Effector memory CD4-positive, alpha-beta T cell (primary cell): Measurements from ENCODE around the gene ORAI1.
A peak's percentile ranks its signal among the peaks of the same experiment; 100 is the strongest.
"Not testable (repeated sequence)": the region's sequence is repeated elsewhere in the genome, so short reads cannot be mapped to it uniquely, and the experiment has no call there.

Experiments
- DNase-seq, 3 donors: peaks; one replicate each; pipeline ENCODE4 v3.0.0-alpha.2; 2020
- H3K27ac ChIP-seq: 2 replicates; pipeline ENCODE4 v1.7.0; 2013; ENCODE audit warnings: mild to moderate bottlenecking, low read length, moderate library complexity; ENCODE audit not compliant: insufficient read depth, poor library complexity, severe bottlenecking
- H3K27me3 ChIP-seq: replicated peaks from 2 replicates; pipeline ENCODE4 v1.7.0; 2013; ENCODE audit warnings: mild to moderate bottlenecking, low read length; ENCODE audit not compliant: insufficient read depth, control insufficient read depth, poor library complexity, severe bottlenecking
- H3K36me3 ChIP-seq: 2 replicates; pipeline ENCODE4 v1.7.0; 2013; ENCODE audit warnings: mild to moderate bottlenecking, low read length, moderate library complexity; ENCODE audit not compliant: control insufficient read depth, insufficient read depth
- H3K4me1 ChIP-seq: 2 replicates; pipeline ENCODE4 v1.7.0; 2013; ENCODE audit warnings: low read length, mild to moderate bottlenecking; ENCODE audit not compliant: control insufficient read depth, insufficient read depth, poor library complexity, severe bottlenecking
- H3K4me3 ChIP-seq: 2 replicates; pipeline ENCODE4 v1.7.0; 2013; ENCODE audit warnings: low read length, low read depth, mild to moderate bottlenecking; ENCODE audit not compliant: insufficient read depth, poor library complexity, severe bottlenecking
- H3K9me3 ChIP-seq: 2 replicates; pipeline ENCODE4 v1.7.0; 2013; ENCODE audit warnings: mild to moderate bottlenecking, low read length, moderate library complexity; ENCODE audit not compliant: control insufficient read depth

ORAI1 gene

DNA sequence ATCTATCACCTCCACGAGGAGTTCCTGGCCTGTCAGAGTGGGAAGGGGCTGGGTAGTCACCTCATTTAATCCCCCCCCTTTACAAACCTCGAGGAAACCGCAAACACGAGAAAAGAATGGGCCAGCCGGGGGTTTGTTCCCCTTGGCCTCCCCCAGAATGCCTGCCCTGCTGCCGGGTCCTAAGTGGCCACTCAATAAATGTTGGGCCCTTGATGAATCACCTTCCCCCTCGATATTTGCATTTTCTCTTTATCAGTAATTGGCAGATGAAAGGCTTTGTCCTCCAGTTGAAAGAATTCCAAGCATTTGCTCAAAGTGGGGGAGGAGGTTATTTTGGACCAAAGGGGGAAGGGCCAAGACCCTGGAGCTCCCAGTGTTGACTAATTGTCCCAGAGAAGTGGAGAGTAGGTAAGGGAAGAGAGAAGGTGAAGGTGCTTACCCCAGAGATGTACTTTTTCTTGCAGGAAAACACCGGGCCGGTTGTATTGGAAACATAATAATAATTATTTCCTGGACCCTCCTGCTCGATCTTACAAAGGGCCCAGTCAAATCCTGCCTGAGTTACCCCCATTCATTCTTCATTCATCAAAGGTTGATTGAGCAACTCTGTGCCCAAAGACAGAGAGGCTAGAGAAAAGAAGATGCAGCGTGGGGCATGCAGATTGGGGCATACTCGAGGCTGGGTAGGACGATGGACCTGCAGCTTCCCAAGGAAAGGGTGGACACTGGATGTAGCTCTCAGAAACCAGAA lies 43.6 kb upstream of the ORAI1 start:
- H3K36me3 ChIP-seq, result no peaks in the 10 kb centered on the region
- DNase-seq, result no peak
- H3K27me3 ChIP-seq, result no peaks in the 10 kb centered on the region
- H3K4me1 ChIP-seq, result peaks cover 36% of the 10 kb centered on the region
- H3K27ac ChIP-seq, result peak overlapping the region; percentile 81
- no peak overlapping the region for H3K4me3 ChIP-seq
- H3K9me3 ChIP-seq, result no peaks in the 10 kb centered on the region

- not testable (repeated sequence) for DNase-seq, H3K27ac ChIP-seq, H3K27me3 ChIP-seq, H3K36me3 ChIP-seq, H3K4me3 ChIP-seq, H3K9me3 ChIP-seq
- H3K4me1 ChIP-seq, result peaks cover 31% of the 10 kb centered on the region
These were observed 43.0 kb upstream of the ORAI1 start for GRCh38 chr12:121583334-121583661.

- H3K4me1 ChIP-seq, result peaks cover 31% of the 10 kb centered on the region
- H3K4me3 ChIP-seq, H3K27me3 ChIP-seq, DNase-seq, H3K36me3 ChIP-seq, H3K9me3 ChIP-seq, H3K27ac ChIP-seq: not testable (repeated sequence)
These were observed 41.4 kb upstream of the ORAI1 start for GRCh38 chr12:121584885-121585284.

DNA sequence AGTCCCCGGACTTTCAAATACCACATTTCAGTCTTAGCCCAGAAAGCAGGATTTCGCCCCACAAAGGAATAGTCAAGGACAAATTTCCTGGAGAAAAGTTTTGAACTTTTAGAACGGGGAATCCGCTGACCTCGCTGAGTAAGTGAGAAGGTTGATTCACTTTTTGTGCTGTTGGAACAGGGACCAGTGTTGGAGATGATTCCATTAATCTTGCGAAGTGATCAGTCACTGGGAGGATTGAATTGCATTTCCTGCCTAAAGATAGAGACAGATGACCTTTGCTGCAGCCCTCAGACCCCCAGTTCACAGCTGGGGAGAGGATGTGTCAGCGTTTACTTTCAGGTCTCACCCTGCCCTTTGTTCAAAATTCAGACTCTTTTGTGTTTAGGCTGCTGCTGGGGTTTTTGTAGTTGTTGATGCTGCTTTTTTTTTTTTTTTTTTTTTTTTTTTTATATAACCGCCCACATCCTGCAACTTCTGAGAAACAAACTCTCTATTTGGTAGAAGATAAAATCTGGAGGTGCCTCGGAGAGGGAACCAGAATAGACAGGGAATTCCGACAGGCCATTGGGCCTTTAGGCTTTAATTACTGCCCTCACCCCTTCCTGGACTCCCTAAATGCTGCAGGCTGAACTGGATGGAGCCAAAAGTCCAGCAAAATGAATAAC lies 35.7 kb upstream of the ORAI1 start:
- Histone ChIP-seq H3K9me3 (no peaks in the 10 kb centered on the region), H3K4me3 (peak overlapping the region; percentile 42), H3K36me3 (no peaks in the 10 kb centered on the region), H3K27me3 (no peaks in the 10 kb centered on the region), H3K4me1 (peaks cover 18% of the 10 kb centered on the region), H3K27ac (peak overlapping the region; percentile 97)
- DNase-seq, result peak; percentile 53 to 62 (median 55)

DNA sequence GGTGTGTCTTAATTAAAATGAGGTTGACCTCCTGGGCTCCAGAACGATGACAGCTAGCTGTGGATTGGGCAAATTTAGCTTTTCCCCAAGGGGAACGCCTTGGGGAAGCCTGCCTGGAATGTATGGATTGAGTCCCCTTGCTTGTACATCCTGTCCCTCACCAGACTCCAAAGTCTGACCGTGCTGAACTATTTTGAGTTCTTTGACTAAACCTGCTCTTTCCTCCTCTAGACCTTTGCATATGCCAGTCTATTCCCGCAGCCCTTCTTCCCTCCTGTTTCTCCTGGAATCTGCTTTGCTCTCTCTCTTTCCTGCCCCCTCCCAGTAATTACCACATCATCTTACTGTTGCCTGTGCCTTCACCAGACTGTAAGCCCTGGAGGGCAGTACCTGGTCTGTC lies 34.0 kb upstream of the ORAI1 start:
- Histone ChIP-seq H3K36me3 (no peaks in the 10 kb centered on the region), H3K9me3 (no peaks in the 10 kb centered on the region), H3K4me1 (peaks cover 18% of the 10 kb centered on the region), H3K4me3 (no peak overlapping the region), H3K27ac (no peak overlapping the region), H3K27me3 (no peaks in the 10 kb centered on the region)
- no peak for DNase-seq

DNA sequence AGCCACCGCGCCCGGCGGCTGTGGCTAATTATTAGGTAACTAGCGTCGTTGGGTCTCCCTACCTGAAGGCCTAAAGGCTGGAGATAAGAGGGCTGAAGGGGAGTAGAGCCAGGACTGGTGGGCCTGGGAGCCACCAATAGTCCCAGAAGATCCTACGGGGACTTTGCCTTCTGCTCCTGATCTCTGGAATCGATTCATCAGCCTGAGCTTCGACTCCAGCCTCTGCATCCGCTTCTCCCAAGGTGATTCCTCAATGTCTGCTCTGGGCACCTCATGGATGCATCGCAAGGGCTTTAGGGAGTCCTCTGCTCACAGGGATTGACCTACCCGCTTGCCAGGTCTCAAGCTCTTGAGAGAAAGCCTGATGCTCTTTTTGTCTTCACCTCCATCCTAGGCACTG lies 30.8 kb upstream of the ORAI1 start:
- Histone ChIP-seq H3K36me3 (no peaks in the 10 kb centered on the region), H3K27ac (no peak overlapping the region), H3K27me3 (no peaks in the 10 kb centered on the region), H3K9me3 (no peaks in the 10 kb centered on the region), H3K4me1 (peaks cover 7% of the 10 kb centered on the region), H3K4me3 (no peak overlapping the region)
- no peak for DNase-seq

GRCh38 chr12:121596526-121596925 lies 29.8 kb upstream of the ORAI1 start:
- no peak overlapping the region for H3K27ac ChIP-seq
- H3K36me3 ChIP-seq, result no peaks in the 10 kb centered on the region
- no peaks in the 10 kb centered on the region for H3K9me3 ChIP-seq
- no peaks in the 10 kb centered on the region for H3K27me3 ChIP-seq
- DNase-seq, result no peak
- H3K4me1 ChIP-seq, result no peaks in the 10 kb centered on the region
- no peak overlapping the region for H3K4me3 ChIP-seq

GRCh38 chr12:121600702-121601336 lies 25.5 kb upstream of the ORAI1 start:
- no peaks in the 10 kb centered on the region for H3K27me3 ChIP-seq
- no peak overlapping the region for H3K4me3 ChIP-seq
- no peaks in the 10 kb centered on the region for H3K36me3 ChIP-seq
- DNase-seq, result no peak
- H3K27ac ChIP-seq, result no peak overlapping the region
- H3K4me1 ChIP-seq, result no peaks in the 10 kb centered on the region
- H3K9me3 ChIP-seq, result no peaks in the 10 kb centered on the region

DNA sequence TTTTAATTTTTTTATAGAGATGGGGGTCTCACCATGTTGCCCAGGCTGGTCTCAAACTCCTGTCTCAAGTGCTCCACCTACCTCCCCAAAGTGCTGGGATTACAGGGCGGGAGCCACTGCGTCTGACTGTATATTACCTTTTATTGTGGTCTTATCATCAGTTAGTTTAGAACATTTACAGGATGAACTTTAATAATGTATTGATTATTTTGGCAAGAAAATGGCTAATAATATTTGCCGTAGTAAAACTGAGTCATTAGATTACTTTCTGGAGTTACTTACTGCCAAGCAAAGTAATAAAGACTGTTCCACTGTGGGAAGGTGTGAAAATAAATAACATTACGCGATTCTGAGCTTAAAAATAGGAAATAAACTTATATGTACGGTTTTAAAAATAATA lies 23.6 kb upstream of the ORAI1 start:
- Histone ChIP-seq H3K27ac (no peak overlapping the region), H3K4me1 (no peaks in the 10 kb centered on the region), H3K9me3 (no peaks in the 10 kb centered on the region), H3K4me3 (no peak overlapping the region), H3K36me3 (no peaks in the 10 kb centered on the region), H3K27me3 (no peaks in the 10 kb centered on the region)
- no peak for DNase-seq

DNA sequence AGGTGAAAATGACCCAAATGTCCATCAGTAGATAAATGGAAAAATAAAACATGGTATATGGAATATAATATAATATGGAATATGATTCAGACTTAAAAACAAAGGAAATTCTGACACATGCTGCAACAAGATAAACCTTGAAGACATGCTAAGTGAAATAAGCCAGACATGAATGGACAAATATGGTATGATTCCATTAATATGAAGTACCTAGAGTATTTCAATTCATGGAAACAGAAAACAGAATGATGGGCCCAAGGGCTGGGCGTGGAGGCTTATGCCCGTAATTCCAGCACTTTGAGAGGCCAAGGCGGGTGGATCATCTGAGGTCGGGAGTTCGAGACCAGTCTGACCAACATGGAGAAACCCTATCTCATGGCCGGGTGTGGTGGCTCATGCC lies 22.7 kb upstream of the ORAI1 start:
- no peak overlapping the region for H3K4me3 ChIP-seq
- H3K4me1 ChIP-seq, result no peaks in the 10 kb centered on the region
- no peaks in the 10 kb centered on the region for H3K9me3 ChIP-seq
- no peaks in the 10 kb centered on the region for H3K36me3 ChIP-seq
- no peak for DNase-seq
- H3K27ac ChIP-seq, result no peak overlapping the region
- H3K27me3 ChIP-seq, result no peaks in the 10 kb centered on the region
